HepG2 (cell line): Measurements from ENCODE around the gene ALDH7A1.

Experiments used
- CAMTA2 ChIP-seq: sonication (generic); formaldehyde crosslinking; IDR thresholded peaks from 2 replicates; pipeline ENCODE4 v1.4.0; 2020; ENCODE audit warnings: mild to moderate bottlenecking, missing genetic modification reagents, borderline replicate concordance
- CTCF ChIP-seq: sonication (generic); formaldehyde crosslinking; IDR thresholded peaks from 2 replicates; pipeline ENCODE4 v1.5.0; 2020; ENCODE audit warnings: mild to moderate bottlenecking, missing genetic modification reagents, moderate library complexity
- E2F5 ChIP-seq: sonication (generic); formaldehyde crosslinking; conservative IDR thresholded peaks from 2 replicates; pipeline ENCODE4 v1.4.0; 2020; ENCODE audit warnings: missing genetic modification reagents
- HCFC1 ChIP-seq: fragments of 150-350 bp; IDR thresholded peaks from 2 replicates; pipeline ENCODE4 v1.6.1; 2014; ENCODE audit warnings: low read depth, low read length
- HDAC2 ChIP-seq: sonication (generic); formaldehyde crosslinking; IDR thresholded peaks from 2 replicates; pipeline ENCODE4 v1.4.0; 2020; ENCODE audit warnings: missing genetic modification reagents
- POLR2AphosphoS5 ChIP-seq: IDR thresholded peaks from 2 replicates; pipeline ENCODE4 v1.6.1; 2012; ENCODE audit warnings: low read depth, low read length
- SIN3A ChIP-seq: IDR thresholded peaks from 2 replicates; pipeline ENCODE4 v1.6.1; 2011; ENCODE audit warnings: low read depth, mild to moderate bottlenecking, control low read depth, low read length, borderline replicate concordance
- TRIM24 ChIP-seq: sonication (generic); formaldehyde crosslinking; IDR thresholded peaks from 2 replicates; pipeline ENCODE4 v1.8.0; 2022; ENCODE audit warnings: mild to moderate bottlenecking, missing genetic modification reagents
- ZFP41 ChIP-seq: sonication (generic); formaldehyde crosslinking; IDR thresholded peaks from 2 replicates; pipeline ENCODE4 v1.4.0; 2020; ENCODE audit warnings: mild to moderate bottlenecking, missing genetic modification reagents, borderline replicate concordance
- ZNF713 ChIP-seq: sonication (generic); formaldehyde crosslinking; IDR thresholded peaks from 2 replicates; pipeline ENCODE4 v1.4.0; 2020; ENCODE audit warnings: mild to moderate bottlenecking, missing genetic modification reagents
- ZNF775 ChIP-seq: sonication (generic); formaldehyde crosslinking; IDR thresholded peaks from 2 replicates; pipeline ENCODE4 v1.4.0; 2020; ENCODE audit warnings: missing genetic modification reagents, mild to moderate bottlenecking, moderate library complexity, borderline replicate concordance

- no peak for TF ChIP-seq ZNF775 (CRISPR knock-in tag)
- no peak for TF ChIP-seq SIN3A
- no peak for TF ChIP-seq E2F5 (CRISPR knock-in tag)
- TF ChIP-seq CTCF (CRISPR knock-in tag): no peak
- no peak for TF ChIP-seq ZFP41 (CRISPR knock-in tag)
- no peak for TF ChIP-seq TRIM24 (CRISPR knock-in tag)
- TF ChIP-seq HDAC2 (CRISPR knock-in tag): no peak
- TF ChIP-seq ZNF713 (CRISPR knock-in tag): no peak
- TF ChIP-seq CAMTA2: no peak
- no peak for TF ChIP-seq POLR2AphosphoS5
- no peak for TF ChIP-seq HCFC1
Observed at GRCh38 chr5:126501448-126501847, 93.6 kb downstream of the ALDH7A1 start.
